Sciatic nerve (tissue), 2 donors: ENCODE data around the gene RFPL3. TPM values are rescaled to one million over a fixed set of nuclear protein-coding genes. Genes with fewer than 3 reads are reported as not detected.

Experiments
- ATAC-seq: fragments of 200-7000 bp; cut with Tn5 transposase; one replicate; pipeline ENCODE4 v1.9.1; 2020; ENCODE audit warnings: mild to moderate bottlenecking, moderate library complexity
- DNase-seq: peaks from one replicate; pipeline ENCODE4 v3.0.0-alpha.2; 2020; ENCODE audit warnings: low spot score
- intact Hi-C: fragments of 100-400 bp; cut with DNase I; formaldehyde crosslinking; loops from one replicate; pipeline ENCODE4 v1.14.2; 2022
- total RNA-seq: library from RNA; stranded (reverse); fragmentation: NEBNext Ultra II Directional; extraction: Animal tissue kit (Norgen Biotek cat#: 25700); gene quantifications from one replicate; pipeline ENCODE4 v1.2.1, GENCODE V29; 2021
- donor health status: DM: no; HTN: no; CAD: no.
- donor health status: DM: no; HTN: no; CAD: no.

RFPL3 gene
- total RNA-seq, 1 donor from 2014 or later: not detected

- DNase-seq (no peak), ATAC-seq (no peak)
- intact Hi-C loops: no loop called here
Observed at GRCh38 chr22:32396255-32396654, 38.6 kb downstream of the RFPL3 start.

- DNase-seq: no peak
- ATAC-seq: no peak
- intact Hi-C loops: no loop called here
Observed at GRCh38 chr22:32396746-32397145, 39.1 kb downstream of the RFPL3 start.

- intact Hi-C loops: no loop called here
- ATAC-seq: no peak
- DNase-seq: no peak
Observed at GRCh38 chr22:32401486-32401885, 43.8 kb downstream of the RFPL3 start.

- ATAC-seq (no peak), DNase-seq (no peak)
- intact Hi-C loops: no loop called here
Observed at GRCh38 chr22:32404021-32404420, 46.4 kb downstream of the RFPL3 start.

GRCh38 chr22:32407312-32407711, 49.6 kb downstream of the RFPL3 start:
- ATAC-seq (no peak), DNase-seq (no peak)
- intact Hi-C loops: no loop called here

GRCh38 chr22:32407936-32408335, 50.3 kb downstream of the RFPL3 start:
- intact Hi-C loops: no loop called here
- ATAC-seq: no peak
- DNase-seq: no peak

GRCh38 chr22:32409977-32410376, 52.3 kb downstream of the RFPL3 start:
- intact Hi-C loops: no loop called here
- DNase-seq (no peak), ATAC-seq (no peak)

- no peak for ATAC-seq
- DNase-seq: no peak
- intact Hi-C loops: no loop called here
Observed at GRCh38 chr22:32410459-32410858, 52.8 kb downstream of the RFPL3 start.

Other genes starting within 250 kb of the RFPL3 start
- gene C22orf42, start 198.6 kb upstream of the RFPL3 start, total RNA-seq: not detected
- gene RFPL2, start 152.8 kb upstream of the RFPL3 start, total RNA-seq: not detected
- gene SLC5A4, start 102.5 kb upstream of the RFPL3 start, total RNA-seq: 1.1 TPM
- 47.3 TPM for gene RTCB, start 54.4 kb downstream of the RFPL3 start, total RNA-seq
- not detected for gene BPIFC, start 106.6 kb downstream of the RFPL3 start, total RNA-seq
- gene FBXO7, start 116.9 kb downstream of the RFPL3 start, total RNA-seq: 109 TPM